Measurements from ENCODE around the gene ROGDI.
"Not testable (repeated sequence)": the region's sequence is repeated elsewhere in the genome, so short reads cannot be mapped to it uniquely, and the experiment has no call there.

ROGDI gene

GRCh38 chr16:4790871-4791270, 11.6 kb downstream of the ROGDI start:
- no peak for DNase-seq (ENCODE audit: low spot score)

DNA sequence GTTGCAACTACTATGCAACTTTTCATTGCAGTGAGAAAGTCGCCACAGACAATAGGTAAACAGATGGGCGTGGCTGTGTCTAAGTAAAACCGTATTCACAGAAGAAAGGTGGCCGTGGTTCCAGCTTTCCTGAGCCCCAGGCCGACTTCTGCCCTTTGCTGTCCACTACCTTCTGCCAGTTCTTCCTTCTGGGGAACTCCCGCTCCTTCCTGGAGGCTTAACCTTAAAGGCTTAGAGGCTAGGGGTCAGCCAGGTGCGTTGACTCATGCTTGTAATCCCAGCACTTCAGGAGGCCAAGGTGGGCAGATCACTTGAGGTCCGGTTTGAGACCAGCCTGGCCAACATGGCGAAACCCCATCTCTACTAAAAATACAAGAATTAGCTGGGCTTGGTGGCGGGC, 12.2 kb downstream of the ROGDI start:
- DNase-seq (ENCODE audit: low spot score): no peak

- no peak for DNase-seq (ENCODE audit: low spot score)
These were observed 13.5 kb downstream of the ROGDI start for GRCh38 chr16:4788910-4789309.

GRCh38 chr16:4788489-4788889, 13.9 kb downstream of the ROGDI start:
- DNase-seq (ENCODE audit: low spot score): no peak

DNA sequence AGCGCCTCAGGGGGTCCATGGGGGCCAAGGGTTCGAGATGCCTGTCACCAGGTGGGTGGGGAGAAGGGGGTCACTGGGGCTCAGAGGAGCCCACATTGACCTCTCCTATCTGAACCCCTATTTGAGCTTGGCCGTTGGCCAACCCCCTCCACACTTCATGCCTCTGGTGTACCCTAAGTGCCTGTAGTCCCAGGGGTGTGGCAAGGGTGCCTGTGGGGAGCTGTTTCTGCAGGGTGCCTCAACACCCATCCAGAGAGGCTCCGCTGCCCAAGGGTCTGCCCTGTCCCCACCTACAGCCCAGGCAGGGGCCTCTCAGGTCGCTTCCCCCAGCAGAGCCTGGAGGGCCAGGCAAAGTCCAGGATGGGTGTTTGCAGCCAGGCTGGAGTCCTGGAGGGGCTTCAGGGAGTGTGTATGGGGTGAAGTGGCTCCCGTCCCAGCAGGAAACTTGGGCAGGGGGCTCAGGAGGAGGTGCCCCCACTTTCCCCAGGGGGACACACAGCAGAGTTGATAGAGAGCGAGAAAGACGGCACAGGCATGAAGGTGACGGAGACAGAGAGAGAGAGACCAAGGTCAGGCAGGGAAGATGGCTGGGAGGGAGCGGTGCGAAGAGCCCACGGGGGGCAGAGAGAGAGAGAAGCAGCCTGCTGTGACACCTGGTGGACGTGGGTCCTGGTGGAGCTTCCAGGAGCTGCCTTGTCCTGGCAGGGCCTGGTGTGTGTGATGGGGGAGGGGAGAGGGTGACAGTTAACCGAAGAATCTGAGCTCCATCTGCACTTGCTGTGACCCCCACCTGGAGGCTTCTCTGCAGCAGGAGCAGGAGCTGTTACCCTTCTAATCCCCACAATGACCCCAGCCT, 14.6 kb downstream of the ROGDI start, which contains the start of gene SEPTIN12:
TSS of gene SEPTIN12 (minus strand) at position 719 of the 856 bp plus-strand sequence. CDS start at position 19, 700 bp downstream.
- DNase-seq (ENCODE audit: low spot score): no peak

DNA sequence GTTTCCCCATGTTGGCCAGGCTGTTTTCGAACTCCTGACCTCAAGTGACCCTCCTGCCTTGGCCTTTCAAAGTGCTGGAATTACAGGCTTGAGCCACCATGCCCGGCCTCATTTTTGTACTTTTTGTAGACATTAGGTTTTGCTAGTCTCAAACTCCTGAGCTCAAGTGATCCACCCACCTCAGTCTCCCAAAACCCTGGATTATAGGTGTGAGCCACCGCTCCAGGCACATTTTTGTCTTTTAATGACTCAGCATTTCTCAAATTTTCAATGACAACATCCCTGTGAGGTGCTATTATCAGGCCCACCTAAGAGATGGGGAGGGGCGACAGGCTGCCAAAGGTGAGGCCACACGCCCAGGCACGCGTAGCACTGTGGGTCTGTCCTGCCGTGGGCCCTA, 15.4 kb downstream of the ROGDI start:
- no peak for DNase-seq (ENCODE audit: low spot score)

- DNase-seq (ENCODE audit: low spot score): no peak
These were observed 16.5 kb downstream of the ROGDI start for GRCh38 chr16:4785758-4786433.

DNA sequence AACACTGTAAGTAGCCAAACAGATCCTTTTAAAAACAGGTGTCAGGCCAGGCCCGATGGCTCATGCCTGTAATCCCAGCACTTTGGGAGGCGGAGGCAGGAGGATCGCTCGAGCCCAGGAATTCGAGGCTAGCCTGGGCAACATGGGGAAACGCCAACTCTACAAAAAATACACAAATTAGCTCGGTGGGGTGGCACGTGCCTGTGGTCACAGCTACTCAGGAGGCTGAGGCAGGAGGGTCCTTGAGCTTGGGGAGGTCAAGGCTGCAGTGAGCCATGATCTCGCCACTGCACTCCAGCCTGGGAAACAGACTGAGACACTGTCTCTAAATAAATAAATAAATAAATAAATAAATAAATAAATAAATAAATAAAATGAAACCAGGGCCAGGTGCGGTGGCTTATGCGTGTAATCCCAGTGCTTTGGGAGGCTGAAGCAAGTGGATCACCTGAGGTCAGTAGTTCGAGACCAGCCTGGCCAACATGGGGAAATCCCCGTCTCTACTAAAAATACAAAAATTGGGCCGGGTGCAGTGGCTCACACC, 17.9 kb downstream of the ROGDI start:
- not testable (repeated sequence) for DNase-seq (ENCODE audit: low spot score)

DNA sequence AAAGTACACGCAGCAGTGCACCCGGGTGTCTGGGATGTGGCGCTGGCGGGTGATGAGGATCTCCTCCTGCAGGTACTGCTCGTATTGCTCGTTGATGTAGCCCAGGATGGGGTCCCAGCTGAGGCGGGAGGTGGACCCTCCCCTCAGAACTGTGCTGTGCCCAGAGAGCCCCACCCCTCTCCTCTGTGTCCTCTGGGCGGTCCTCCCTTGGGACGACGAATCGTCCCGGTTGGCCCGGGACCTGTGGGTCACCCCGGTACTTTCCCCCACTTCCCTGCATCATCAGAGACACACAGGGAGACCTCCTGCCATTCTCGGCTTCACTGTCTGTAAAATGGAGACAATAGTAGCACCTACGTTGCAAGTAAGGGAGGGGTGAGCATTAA, 18.5 kb downstream of the ROGDI start:
- DNase-seq (ENCODE audit: low spot score): no peak

- DNase-seq (ENCODE audit: low spot score): no peak
These were observed 19.0 kb downstream of the ROGDI start for GRCh38 chr16:4783251-4783950.

DNA sequence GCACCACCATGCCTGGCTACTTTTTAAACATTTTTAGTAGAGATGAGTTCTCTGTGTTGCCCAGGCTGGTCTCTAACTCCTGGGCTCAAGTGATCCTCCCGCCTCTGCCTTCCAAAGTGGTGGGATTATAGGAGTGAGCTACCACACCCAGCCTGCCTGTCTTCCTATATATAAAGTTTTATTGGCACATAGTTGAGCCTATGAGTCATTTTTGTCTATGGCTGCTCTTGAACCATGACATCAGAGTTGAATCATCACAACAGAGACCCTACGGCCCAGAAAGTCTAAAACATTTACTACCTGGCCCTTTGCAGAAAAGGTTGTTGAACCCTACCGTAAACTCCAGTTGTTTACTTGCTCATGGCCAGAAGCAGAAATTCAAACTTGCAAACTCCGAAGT, 22.2 kb downstream of the ROGDI start:
- DNase-seq (ENCODE audit: low spot score): no peak

GRCh38 chr16:4778050-4778392, 24.4 kb downstream of the ROGDI start:
- DNase-seq (ENCODE audit: low spot score): no peak

GRCh38 chr16:4777339-4778049, 24.9 kb downstream of the ROGDI start:
- no peak for DNase-seq (ENCODE audit: low spot score)

DNA sequence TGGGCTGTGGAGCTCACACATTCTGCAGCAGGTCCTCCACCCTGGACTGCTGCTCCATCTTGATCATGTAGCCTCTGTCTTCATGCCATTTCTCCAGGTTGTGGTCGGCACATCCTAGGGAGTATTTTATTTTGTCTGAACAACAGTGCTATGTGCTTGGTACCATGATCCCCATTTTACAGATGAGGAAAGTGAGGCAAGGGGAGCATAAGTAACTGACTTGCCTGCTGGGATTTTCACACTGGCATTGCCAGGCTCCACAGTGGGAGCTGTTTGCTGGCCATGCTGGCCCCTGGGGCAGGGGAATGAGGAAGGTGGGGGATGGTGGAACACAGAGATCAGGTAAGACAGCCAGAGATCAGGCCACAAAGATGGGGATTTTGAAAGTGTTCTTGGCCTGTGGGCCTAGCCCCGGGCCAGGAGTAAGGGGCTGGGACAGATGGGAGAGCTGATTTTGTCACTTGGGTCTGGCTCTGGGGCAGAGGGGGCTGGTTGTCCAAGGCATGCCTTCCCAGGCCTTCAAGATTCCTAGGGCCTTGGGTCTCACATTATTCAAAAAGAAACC, 26.2 kb downstream of the ROGDI start:
- DNase-seq (ENCODE audit: low spot score): no peak

- no peak for DNase-seq (ENCODE audit: low spot score)
These were observed 27.4 kb downstream of the ROGDI start for GRCh38 chr16:4775005-4775404.

DNA sequence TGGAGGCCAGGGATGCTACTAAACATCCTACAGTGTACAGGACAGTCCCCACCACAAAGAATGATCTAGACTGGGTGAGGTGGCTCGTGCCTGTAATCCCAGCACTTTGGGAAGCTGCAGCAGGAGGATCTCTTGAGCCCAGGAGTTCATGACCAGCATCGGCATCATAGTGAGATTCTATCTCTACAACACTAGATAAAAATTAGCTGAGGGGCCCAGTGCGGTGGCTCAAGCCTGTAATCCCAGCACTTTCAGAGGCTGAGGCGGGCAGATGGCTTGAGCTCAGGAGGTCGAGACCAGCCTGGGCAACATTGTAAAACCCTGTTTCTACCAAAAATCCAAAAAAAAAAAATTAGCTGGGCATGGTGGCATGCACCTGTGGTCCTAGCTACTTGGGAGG, 30.1 kb downstream of the ROGDI start:
- no peak for DNase-seq (ENCODE audit: low spot score)

DNA sequence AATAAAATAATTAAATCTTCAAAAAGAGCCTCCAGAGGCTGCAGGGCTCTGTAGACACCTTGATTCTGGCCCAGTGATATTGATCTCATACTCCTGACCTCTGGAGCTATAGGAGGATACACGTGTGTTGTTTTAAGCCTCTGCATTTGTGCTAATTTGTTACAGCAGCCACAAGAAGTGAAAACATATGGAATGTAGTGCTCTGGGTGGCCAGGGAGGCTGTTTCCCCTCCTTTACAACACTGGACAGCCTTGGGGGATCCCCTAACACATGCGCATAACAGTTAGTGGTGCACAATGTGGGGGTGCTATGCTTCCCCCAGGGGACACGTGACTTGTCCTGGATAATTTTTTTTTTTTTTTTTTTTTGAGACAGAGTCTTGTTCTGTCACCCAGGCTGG, 30.8 kb downstream of the ROGDI start:
- no peak for DNase-seq (ENCODE audit: low spot score)

- DNase-seq (ENCODE audit: low spot score): no peak
These were observed 33.2 kb downstream of the ROGDI start for GRCh38 chr16:4769306-4769638.

- peak; percentile 94 for DNase-seq (ENCODE audit: low spot score)
These were observed 33.7 kb downstream of the ROGDI start for GRCh38 chr16:4768549-4769305.

GRCh38 chr16:4767872-4768548, 34.4 kb downstream of the ROGDI start:
- DNase-seq (ENCODE audit: low spot score): no peak

Measured in D341Med (cell line).